ENCODE measurements around the gene PYGM. TPM values are rescaled to one million over a fixed set of nuclear protein-coding genes. Genes with fewer than 3 reads are reported as not detected.

Gene PYGM
- total RNA-seq, 1 experiment from 2014 or later: 3.6 TPM

DNA sequence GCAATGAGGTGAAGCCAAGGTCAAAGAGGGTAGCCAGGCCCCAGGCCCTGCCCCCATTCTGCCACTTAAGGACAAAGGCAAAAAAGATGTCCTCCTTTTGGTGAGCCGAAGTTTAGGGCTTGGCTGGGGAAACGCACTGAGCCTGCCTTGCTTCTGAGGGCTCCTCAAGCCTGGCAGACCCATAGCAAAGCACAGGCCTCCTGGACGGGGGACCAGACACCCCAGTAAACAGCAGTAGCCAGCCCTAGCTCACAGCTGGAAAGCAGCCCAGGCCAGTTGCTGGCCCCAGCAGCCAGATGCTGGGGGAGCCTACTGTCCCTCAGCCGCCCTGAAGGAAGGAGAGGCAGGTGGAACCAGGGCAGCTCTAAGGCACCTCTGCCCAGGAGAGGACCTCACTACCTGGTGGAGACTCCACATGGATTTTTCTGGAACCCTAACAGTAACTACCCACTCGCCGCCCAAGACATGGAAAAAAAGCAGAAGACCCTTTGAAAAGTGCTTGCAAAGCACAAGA, 3.8 kb upstream of the PYGM start:
- WGBS (ENCODE audit: extremely low coverage, insufficient read length, low lambda C conversion rate): no CpG with 5 or more reads among the region's 6 CpGs
- Histone ChIP-seq H4K5ac (ENCODE audit: insufficient read length, low read depth, low read length) (no peak overlapping the region), H2BK120ac (ENCODE audit: low read depth, low read length, poor library complexity, severe bottlenecking) (no peak overlapping the region), H3K9me3 (ENCODE audit: control insufficient read depth, low read depth, low read length) (no peaks in the 10 kb centered on the region), H4K8ac (replicated peaks; ENCODE audit: insufficient read length, low read depth, low read length) (no peak overlapping the region), H3K23me2 (ENCODE audit: insufficient read length, low read depth, low read length, poor library complexity, severe bottlenecking) (no peaks in the 10 kb centered on the region), H2BK5ac (ENCODE audit: insufficient read length, low read length) (no peak overlapping the region), H3K27me3 (ENCODE audit: insufficient read depth, low read length) (no peaks in the 10 kb centered on the region), H3T11ph (ENCODE audit: low read length) (no peak overlapping the region), H3K18ac (ENCODE audit: insufficient read length, low read depth, low read length) (no peak overlapping the region), H3K4ac (ENCODE audit: low read depth, low read length) (no peak overlapping the region), H2AK5ac (ENCODE audit: insufficient read length, low read length) (no peak overlapping the region), H4K20me1 (ENCODE audit: control insufficient read depth, insufficient read depth, insufficient read length) (no peaks in the 10 kb centered on the region), H2AFZ (ENCODE audit: low read length) (no peak overlapping the region), H3K23ac (ENCODE audit: insufficient read length, low read depth, low read length) (no peak overlapping the region), H3K79me2 (ENCODE audit: insufficient read depth, low read length) (no peaks in the 10 kb centered on the region), H3K4me2 (ENCODE audit: insufficient read depth, insufficient read length, low read length) (no peak overlapping the region), H4K91ac (ENCODE audit: insufficient read length, low read depth, low read length) (no peak overlapping the region), H2BK15ac (ENCODE audit: low read depth, low read length) (no peak overlapping the region), H2BK12ac (ENCODE audit: insufficient read length, low read depth, low read length) (no peak overlapping the region), H3K4me1 (ENCODE audit: insufficient read depth, low read length) (peaks cover 4% of the 10 kb centered on the region; the same call in 1 of the 2 replicates), H3K14ac (ENCODE audit: insufficient read depth, low read length) (no peak overlapping the region), H3K79me1 (ENCODE audit: insufficient read depth, low read depth, low read length, poor library complexity, severe bottlenecking) (peaks cover 3% of the 10 kb centered on the region), H3K27ac (ENCODE audit: insufficient read length, low read depth, low read length) (peak overlapping the region; percentile 64), H3K9ac (ENCODE audit: extremely low read depth, insufficient read length, low read length) (no peak overlapping the region), H3K56ac (ENCODE audit: insufficient read length, low read depth, low read length) (no peak overlapping the region), H2BK20ac (ENCODE audit: low read depth, low read length, poor library complexity, severe bottlenecking) (no peak overlapping the region)
- DNase-seq: no peak
- Mint-ChIP-seq H3K27ac (peak overlapping the region; percentile 97 to 99 (median 98)), H3K9me3 (no peaks in the 10 kb centered on the region; a peak in 1 of 5 replicates), H3K27me3 (ENCODE audit: low read depth) (no peaks in the 10 kb centered on the region; the same call in 1 of the 2 replicates), H3K4me1 (peaks cover 78 to 96% of the 10 kb centered on the region in 2 experiments), H3K36me3 (ENCODE audit: insufficient read depth in 1 of 3, low read depth in 3 of 3) (peaks cover 35 to 63% (median 51%) of the 10 kb centered on the region in 3 experiments; a peak in 6 of 7 replicates), H3K4me3 (peak overlapping the region; percentile 48 to 67; a peak in 3 of 5 replicates)
- TF ChIP-seq, protein P1, sequence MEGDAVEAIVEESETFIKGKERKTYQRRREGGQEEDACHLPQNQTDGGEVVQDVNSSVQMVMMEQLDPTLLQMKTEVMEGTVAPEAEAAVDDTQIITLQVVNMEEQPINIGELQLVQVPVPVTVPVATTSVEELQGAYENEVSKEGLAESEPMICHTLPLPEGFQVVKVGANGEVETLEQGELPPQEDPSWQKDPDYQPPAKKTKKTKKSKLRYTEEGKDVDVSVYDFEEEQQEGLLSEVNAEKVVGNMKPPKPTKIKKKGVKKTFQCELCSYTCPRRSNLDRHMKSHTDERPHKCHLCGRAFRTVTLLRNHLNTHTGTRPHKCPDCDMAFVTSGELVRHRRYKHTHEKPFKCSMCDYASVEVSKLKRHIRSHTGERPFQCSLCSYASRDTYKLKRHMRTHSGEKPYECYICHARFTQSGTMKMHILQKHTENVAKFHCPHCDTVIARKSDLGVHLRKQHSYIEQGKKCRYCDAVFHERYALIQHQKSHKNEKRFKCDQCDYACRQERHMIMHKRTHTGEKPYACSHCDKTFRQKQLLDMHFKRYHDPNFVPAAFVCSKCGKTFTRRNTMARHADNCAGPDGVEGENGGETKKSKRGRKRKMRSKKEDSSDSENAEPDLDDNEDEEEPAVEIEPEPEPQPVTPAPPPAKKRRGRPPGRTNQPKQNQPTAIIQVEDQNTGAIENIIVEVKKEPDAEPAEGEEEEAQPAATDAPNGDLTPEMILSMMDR (conservative IDR thresholded peaks at IDR 0.05): no peak

Measured in H9 (cell line).